Choroid plexus epithelial cell (primary cell): Measurements from ENCODE around the gene FAM131B.
"Not testable (repeated sequence)": the region's sequence is repeated elsewhere in the genome, so short reads cannot be mapped to it uniquely, and the experiment has no call there.

Experiments used
- DNase-seq: peaks from one replicate; pipeline ENCODE4 v3.0.0-alpha.2; 2010; ENCODE audit warnings: low read depth
- H3K4me3 ChIP-seq: 2 replicates; pipeline ENCODE4 v1.5.1; 2011; ENCODE audit warnings: low read depth, mild to moderate bottlenecking, control low read depth, low read length, moderate library complexity
- CTCF ChIP-seq: conservative IDR thresholded peaks from 2 replicates; pipeline ENCODE4 v1.5.1; 2011; ENCODE audit warnings: low read depth, mild to moderate bottlenecking, control low read depth, inconsistent platforms, low read length, moderate library complexity

FAM131B gene

GRCh38 chr7:143394068-143394467 lies 31.6 kb upstream of the FAM131B start:
- TF ChIP-seq CTCF = no peak
- no peak overlapping the region for H3K4me3 ChIP-seq
- no peak for DNase-seq

- H3K4me3 ChIP-seq = no peak overlapping the region
- no peak for TF ChIP-seq CTCF
- peak; percentile 79 for DNase-seq
These were observed 30.9 kb upstream of the FAM131B start for GRCh38 chr7:143393267-143394041.

GRCh38 chr7:143392875-143393266 lies 30.4 kb upstream of the FAM131B start:
- H3K4me3 ChIP-seq = no peak overlapping the region
- no peak for DNase-seq
- TF ChIP-seq CTCF = no peak

GRCh38 chr7:143392427-143392826 lies 29.9 kb upstream of the FAM131B start:
- not testable (repeated sequence) for H3K4me3 ChIP-seq, DNase-seq

- TF ChIP-seq CTCF = no peak
- H3K4me3 ChIP-seq = no peak overlapping the region
- peak; percentile 75 for DNase-seq
These were observed 29.2 kb upstream of the FAM131B start for GRCh38 chr7:143391462-143392404.

GRCh38 chr7:143390773-143391317 lies 28.3 kb upstream of the FAM131B start:
- no peak for TF ChIP-seq CTCF
- H3K4me3 ChIP-seq = no peak overlapping the region
- no peak for DNase-seq

- DNase-seq = no peak
- TF ChIP-seq CTCF = no peak
- H3K4me3 ChIP-seq = no peak overlapping the region
These were observed 27.7 kb upstream of the FAM131B start for GRCh38 chr7:143390104-143390772.
